ENCODE data around the gene ROBO1.

ROBO1 gene

DNA sequence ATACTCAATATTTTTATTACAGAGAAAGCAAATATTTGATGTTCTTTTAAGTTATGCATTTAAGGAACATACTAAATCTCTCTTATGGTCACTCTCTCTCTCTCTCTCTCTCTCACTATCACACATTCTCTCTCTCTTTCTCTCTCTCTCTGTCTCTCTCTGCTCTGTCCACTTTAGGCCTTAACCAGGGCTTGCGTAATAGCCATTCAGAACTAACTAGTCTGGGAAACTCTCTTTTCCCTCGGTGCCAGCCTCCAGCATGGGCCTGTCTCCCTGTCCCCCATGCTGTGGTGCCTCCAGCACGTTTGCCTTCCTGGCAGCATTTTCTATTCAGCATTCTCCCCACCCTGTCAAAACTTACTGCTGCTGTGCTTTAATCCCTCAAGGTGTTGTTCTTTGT, 389.7 kb downstream of the ROBO1 start:
- Histone ChIP-seq H3K36me3 (no peaks in the 10 kb centered on the region), H3K4me1 (ENCODE audit: control insufficient read depth in 1 of 2, insufficient read depth in 1 of 2, low read depth in 1 of 2, low read length in 1 of 2) (no peaks in the 10 kb centered on the region), H3K9me3 (no peaks in the 10 kb centered on the region), H3K27me3 (no peaks in the 10 kb centered on the region), H3K27ac (no peak overlapping the region), H3K4me3 (ENCODE audit: low read depth in 1 of 2, low read length in 1 of 2) (no peak overlapping the region)
- TF ChIP-seq, protein P1, sequence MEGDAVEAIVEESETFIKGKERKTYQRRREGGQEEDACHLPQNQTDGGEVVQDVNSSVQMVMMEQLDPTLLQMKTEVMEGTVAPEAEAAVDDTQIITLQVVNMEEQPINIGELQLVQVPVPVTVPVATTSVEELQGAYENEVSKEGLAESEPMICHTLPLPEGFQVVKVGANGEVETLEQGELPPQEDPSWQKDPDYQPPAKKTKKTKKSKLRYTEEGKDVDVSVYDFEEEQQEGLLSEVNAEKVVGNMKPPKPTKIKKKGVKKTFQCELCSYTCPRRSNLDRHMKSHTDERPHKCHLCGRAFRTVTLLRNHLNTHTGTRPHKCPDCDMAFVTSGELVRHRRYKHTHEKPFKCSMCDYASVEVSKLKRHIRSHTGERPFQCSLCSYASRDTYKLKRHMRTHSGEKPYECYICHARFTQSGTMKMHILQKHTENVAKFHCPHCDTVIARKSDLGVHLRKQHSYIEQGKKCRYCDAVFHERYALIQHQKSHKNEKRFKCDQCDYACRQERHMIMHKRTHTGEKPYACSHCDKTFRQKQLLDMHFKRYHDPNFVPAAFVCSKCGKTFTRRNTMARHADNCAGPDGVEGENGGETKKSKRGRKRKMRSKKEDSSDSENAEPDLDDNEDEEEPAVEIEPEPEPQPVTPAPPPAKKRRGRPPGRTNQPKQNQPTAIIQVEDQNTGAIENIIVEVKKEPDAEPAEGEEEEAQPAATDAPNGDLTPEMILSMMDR (IDR thresholded peaks at IDR 0.05) = no peak

DNA sequence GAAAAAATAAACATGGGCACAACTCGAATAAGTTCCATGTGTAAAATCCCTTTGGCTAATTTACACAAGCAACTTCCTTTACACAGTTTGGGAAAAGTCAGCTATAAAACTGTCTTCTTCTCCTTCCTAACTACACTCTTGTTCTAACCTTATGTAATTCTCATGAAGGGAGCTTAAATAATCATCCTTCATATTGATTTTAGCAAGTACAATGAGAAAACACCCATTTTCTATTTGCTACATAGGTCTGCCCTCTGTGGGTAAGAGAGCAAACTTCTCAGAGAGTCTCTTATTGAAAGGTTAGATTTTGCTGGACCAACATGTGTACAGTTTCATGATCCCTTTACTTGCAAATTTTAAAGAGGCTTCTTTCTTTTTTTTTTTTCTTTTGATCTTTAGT, 398.5 kb downstream of the ROBO1 start:
- Histone ChIP-seq H3K4me3 (ENCODE audit: low read depth in 1 of 2, low read length in 1 of 2) (no peak overlapping the region), H3K36me3 (no peaks in the 10 kb centered on the region), H3K27ac (no peak overlapping the region), H3K9me3 (no peaks in the 10 kb centered on the region), H3K27me3 (no peaks in the 10 kb centered on the region), H3K4me1 (ENCODE audit: control insufficient read depth in 1 of 2, insufficient read depth in 1 of 2, low read depth in 1 of 2, low read length in 1 of 2) (no peaks in the 10 kb centered on the region)
- TF ChIP-seq, protein P1 (IDR thresholded peaks at IDR 0.05) = no peak

DNA sequence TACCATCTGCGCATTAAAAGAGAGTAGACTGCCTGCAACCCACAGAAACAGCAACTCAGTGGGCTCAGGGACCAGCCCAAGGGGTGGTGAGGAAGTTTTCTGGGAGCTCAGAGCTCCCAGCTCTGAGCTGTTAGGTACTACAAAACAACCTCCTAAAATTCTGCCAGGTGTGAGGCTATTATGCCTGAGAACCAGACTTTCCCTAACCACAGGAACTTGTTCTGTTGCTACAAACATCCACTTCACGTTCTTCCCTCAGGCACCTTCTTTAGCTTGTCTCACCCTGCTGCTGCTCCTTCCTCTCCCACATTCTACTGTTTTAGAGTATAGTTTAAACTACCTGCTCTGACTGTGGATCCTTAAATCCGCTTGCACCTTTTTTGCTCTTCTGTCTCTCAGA, 399.4 kb downstream of the ROBO1 start:
- TF ChIP-seq, protein P1 (IDR thresholded peaks at IDR 0.05) = no peak
- no peaks in the 10 kb centered on the region for H3K36me3 ChIP-seq
- no peaks in the 10 kb centered on the region for H3K4me1 ChIP-seq (ENCODE audit: control insufficient read depth in 1 of 2, insufficient read depth in 1 of 2, low read depth in 1 of 2, low read length in 1 of 2)
- H3K9me3 ChIP-seq = no peaks in the 10 kb centered on the region
- H3K4me3 ChIP-seq (ENCODE audit: low read depth in 1 of 2, low read length in 1 of 2) = no peak overlapping the region
- no peak overlapping the region for H3K27ac ChIP-seq
- H3K27me3 ChIP-seq = no peaks in the 10 kb centered on the region

DNA sequence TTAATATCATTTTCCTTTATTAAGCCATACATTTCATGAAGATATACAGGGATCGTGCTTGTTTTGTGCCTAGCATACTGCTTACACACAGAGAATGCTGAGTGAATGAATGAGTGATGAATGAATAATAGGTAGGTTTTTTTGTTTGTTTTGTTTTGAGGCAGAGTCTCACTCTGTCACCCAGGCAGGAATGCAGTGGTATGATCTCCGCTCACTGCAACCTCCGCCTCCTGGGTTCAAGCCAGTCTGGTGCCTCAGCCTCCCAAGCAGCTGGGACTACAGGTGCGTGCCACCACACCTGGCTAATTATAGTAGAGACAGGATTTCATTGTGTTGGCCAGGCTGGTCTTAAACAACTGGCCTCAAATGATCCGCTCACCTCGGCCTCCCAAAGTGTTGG, 400.0 kb downstream of the ROBO1 start:
- Histone ChIP-seq H3K4me1 (ENCODE audit: control insufficient read depth in 1 of 2, insufficient read depth in 1 of 2, low read depth in 1 of 2, low read length in 1 of 2) (no peaks in the 10 kb centered on the region), H3K9me3 (no peaks in the 10 kb centered on the region), H3K36me3 (no peaks in the 10 kb centered on the region), H3K27me3 (no peaks in the 10 kb centered on the region), H3K4me3 (ENCODE audit: low read depth in 1 of 2, low read length in 1 of 2) (no peak overlapping the region), H3K27ac (no peak overlapping the region)
- TF ChIP-seq, protein P1 (IDR thresholded peaks at IDR 0.05) = no peak

DNA sequence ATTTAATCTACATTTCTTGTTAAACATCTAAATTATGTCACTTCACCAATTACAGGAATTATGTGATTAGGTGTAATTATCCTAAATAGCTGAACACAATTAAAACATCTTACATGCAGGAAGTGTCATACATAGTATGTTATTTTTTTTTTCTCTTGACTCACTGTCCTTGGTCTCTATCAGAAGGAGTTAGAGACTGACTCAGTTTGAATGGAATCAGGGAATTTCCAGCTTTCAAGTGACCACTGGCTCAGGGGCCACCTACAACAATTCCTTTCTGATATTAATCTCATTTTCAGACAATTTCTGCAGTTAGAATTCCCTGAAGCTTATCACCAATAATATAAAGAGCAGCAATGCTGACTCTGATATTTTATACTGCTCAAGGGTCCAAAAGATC, 400.7 kb downstream of the ROBO1 start:
- Histone ChIP-seq H3K27me3 (no peaks in the 10 kb centered on the region), H3K36me3 (no peaks in the 10 kb centered on the region), H3K4me3 (ENCODE audit: low read depth in 1 of 2, low read length in 1 of 2) (no peak overlapping the region), H3K27ac (no peak overlapping the region), H3K9me3 (no peaks in the 10 kb centered on the region), H3K4me1 (ENCODE audit: control insufficient read depth in 1 of 2, insufficient read depth in 1 of 2, low read depth in 1 of 2, low read length in 1 of 2) (no peaks in the 10 kb centered on the region)
- TF ChIP-seq, protein P1 (IDR thresholded peaks at IDR 0.05) = no peak

DNA sequence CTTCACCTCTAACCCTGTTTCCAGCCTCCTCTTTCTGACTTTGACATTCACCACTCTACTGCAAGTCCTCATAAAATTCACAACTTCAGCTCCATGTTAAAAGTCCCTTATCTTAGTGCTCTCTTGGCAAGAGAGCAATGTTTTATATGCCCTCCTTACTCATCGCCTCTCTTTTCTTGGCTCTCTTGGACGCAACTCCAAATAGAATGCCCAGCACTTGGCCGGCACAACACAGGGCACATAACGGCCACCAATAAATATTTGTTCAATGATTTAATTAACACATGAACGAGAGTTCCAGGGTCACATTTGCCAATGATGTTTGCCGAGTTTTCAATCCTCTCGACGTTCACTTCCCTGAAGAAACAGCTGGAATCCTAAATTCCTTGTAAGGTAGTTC, 401.4 kb downstream of the ROBO1 start:
- TF ChIP-seq, protein P1 (IDR thresholded peaks at IDR 0.05) = no peak
- Histone ChIP-seq H3K4me1 (ENCODE audit: control insufficient read depth in 1 of 2, insufficient read depth in 1 of 2, low read depth in 1 of 2, low read length in 1 of 2) (no peaks in the 10 kb centered on the region), H3K27me3 (no peaks in the 10 kb centered on the region), H3K27ac (no peak overlapping the region), H3K9me3 (no peaks in the 10 kb centered on the region), H3K4me3 (ENCODE audit: low read depth in 1 of 2, low read length in 1 of 2) (no peak overlapping the region), H3K36me3 (no peaks in the 10 kb centered on the region)
